GM12878 (cell line): Measurements from ENCODE around the gene FGFR4. TPM values are rescaled to one million over a fixed set of nuclear protein-coding genes. Genes with fewer than 3 reads are reported as not detected.

Experiments
- BHLHE40 ChIP-seq, 2 experiments: fragments of 450-650 bp in 1 of 2; IDR thresholded peaks; 2 replicates each; pipeline ENCODE4 v1.6.1; 2011 to 2017; ENCODE audit warnings: low read depth in 2 of 2, borderline replicate concordance in 1 of 2, improper control_type of control experiment in 1 of 2, low read length in 1 of 2, mild to moderate bottlenecking in 1 of 2
- ETV6 ChIP-seq, 2 experiments: fragments of 450-650 bp in 1 of 2; IDR thresholded peaks in 1 of 2; conservative IDR thresholded peaks in 1 of 2; 2 replicates each; pipeline ENCODE4 v1.6.1; 2014; ENCODE audit warnings: antibody characterized with exemption in 1 of 2, borderline replicate concordance in 1 of 2, low read depth in 1 of 2, mild to moderate bottlenecking in 1 of 2, moderate library complexity in 1 of 2
- GATAD2B ChIP-seq: fragments of 450-650 bp; conservative IDR thresholded peaks from 2 replicates; pipeline ENCODE4 v1.6.1; 2017; ENCODE audit warnings: low read depth, mild to moderate bottlenecking, moderate library complexity
- HDGF ChIP-seq: fragments of 450-650 bp; IDR thresholded peaks from 2 replicates; pipeline ENCODE4 v1.6.1; 2016; ENCODE audit warnings: antibody characterized with exemption
- IKZF2 ChIP-seq, 2 experiments: fragments of 450-650 bp; IDR thresholded peaks; 2 replicates each; pipeline ENCODE4 v1.6.1; 2017; ENCODE audit warnings: mild to moderate bottlenecking in 2 of 2, moderate library complexity in 2 of 2
- MLLT1 ChIP-seq: fragments of 450-650 bp; IDR thresholded peaks from 2 replicates; pipeline ENCODE4 v1.6.1; 2016; ENCODE audit warnings: mild to moderate bottlenecking
- NR2C1 ChIP-seq: fragments of 450-650 bp; IDR thresholded peaks from 2 replicates; pipeline ENCODE4 v1.6.1; 2017; ENCODE audit warnings: antibody characterized with exemption, mild to moderate bottlenecking, moderate library complexity
- NR2C2 ChIP-seq: IDR thresholded peaks from 2 replicates; pipeline ENCODE4 v1.6.1; 2011; ENCODE audit warnings: borderline replicate concordance, low read depth; ENCODE audit not compliant: control insufficient read depth, insufficient read length
- POLR2A ChIP-seq: IDR thresholded peaks from 2 replicates; pipeline ENCODE4 v1.6.1; 2011; ENCODE audit warnings: low read depth, mild to moderate bottlenecking, low read length
- RB1 ChIP-seq: fragments of 450-650 bp; formaldehyde crosslinking; IDR thresholded peaks from 2 replicates; pipeline ENCODE4 v1.6.1; 2017; ENCODE audit warnings: mild to moderate bottlenecking, borderline replicate concordance
- RBBP5 ChIP-seq: fragments of 200-600 bp; sonication (generic); conservative IDR thresholded peaks from 2 replicates; pipeline ENCODE4 v1.6.1; 2016
- RELA ChIP-seq: fragments of 450-650 bp; IDR thresholded peaks from 2 replicates; pipeline ENCODE4 v1.8.0; 2014; ENCODE audit warnings: borderline replicate concordance; ENCODE audit not compliant: partially characterized antibody
- SMARCA5 ChIP-seq: fragments of 450-650 bp; IDR thresholded peaks from 2 replicates; pipeline ENCODE4 v1.6.1; 2017; ENCODE audit warnings: mild to moderate bottlenecking
- SMC3 ChIP-seq: IDR thresholded peaks from 2 replicates; pipeline ENCODE4 v1.6.1; 2011; ENCODE audit warnings: low read length, improper control_type of control experiment, borderline replicate concordance
- TCF7 ChIP-seq: IDR thresholded peaks from 2 replicates; pipeline ENCODE4 v1.6.1; 2014; ENCODE audit warnings: antibody characterized with exemption, borderline replicate concordance
- ZNF207 ChIP-seq: fragments of 450-650 bp; IDR thresholded peaks from 2 replicates; pipeline ENCODE4 v1.6.1; 2014; ENCODE audit warnings: antibody characterized with exemption, mild to moderate bottlenecking, borderline replicate concordance
- ZNF217 ChIP-seq: fragments of 450-650 bp; IDR thresholded peaks from 2 replicates; pipeline ENCODE4 v1.6.1; 2017; ENCODE audit warnings: antibody characterized with exemption, mild to moderate bottlenecking
- ZZZ3 ChIP-seq: IDR thresholded peaks from 2 replicates; pipeline ENCODE4 v1.6.1; 2011; ENCODE audit warnings: low read depth; ENCODE audit not compliant: control insufficient read depth, insufficient read length
- polyA plus RNA-seq, 11 experiments: library from polyadenylated mRNA; depleted of rRNA in 4 of 11; unstranded in 6 of 11; stranded (reverse) in 5 of 11; fragments of >200 nt; fragmentation: Nextera tagmentation in 4 of 11; fragmentation: Illumina TruSeq in 1 of 11; extraction: Ambion mirVana in 4 of 11; extraction: Trizol in 1 of 11; gene quantifications; 1 replicate in 1 of 11; 2 replicates in 10 of 11; pipeline versions ENCODE4 v1.2.1 to v1.2.3, GENCODE V29; 2011 to 2016; ENCODE audit warnings: inconsistent platforms in 2 of 11, missing spikeins in 2 of 11, low read depth in 1 of 11
- total RNA-seq, 4 experiments: library from RNA; depleted of rRNA in 3 of 4; stranded (reverse); fragments of >200 nt in 3 of 4; fragmentation: Illumina TruSeq in 1 of 4; extraction: Trizol in 1 of 4; gene quantifications; 2 replicates each; pipeline versions ENCODE4 v1.2.1 to v1.2.3, GENCODE V29; 2013 to 2021
- TF ChIP-seq, protein P1 (sequence below): fragments of 150-350 bp; IDR thresholded peaks from 2 replicates; pipeline ENCODE4 v1.6.1; 2016; ENCODE audit warnings: low read depth, low read length
- TF ChIP-seq, protein P2 (sequence below): IDR thresholded peaks from 2 replicates; pipeline ENCODE4 v1.6.1; 2011; ENCODE audit warnings: borderline replicate concordance, low read depth, mild to moderate bottlenecking, moderate library complexity, mixed read lengths, low read length; ENCODE audit not compliant: insufficient read depth; ENCODE audit errors: extremely low read length
- TF ChIP-seq, protein P3 (sequence below): IDR thresholded peaks from 2 replicates; pipeline ENCODE4 v1.6.1; 2012; ENCODE audit warnings: mild to moderate bottlenecking, low read depth, low read length

Gene FGFR4
- total and polyA plus RNA-seq, 10 of the 15 experiments (the other 5 are each of a cell fraction or from before 2014, with no cell fraction given) = 0.17 to 0.77 (median 0.28) TPM; not detected in 5

DNA sequence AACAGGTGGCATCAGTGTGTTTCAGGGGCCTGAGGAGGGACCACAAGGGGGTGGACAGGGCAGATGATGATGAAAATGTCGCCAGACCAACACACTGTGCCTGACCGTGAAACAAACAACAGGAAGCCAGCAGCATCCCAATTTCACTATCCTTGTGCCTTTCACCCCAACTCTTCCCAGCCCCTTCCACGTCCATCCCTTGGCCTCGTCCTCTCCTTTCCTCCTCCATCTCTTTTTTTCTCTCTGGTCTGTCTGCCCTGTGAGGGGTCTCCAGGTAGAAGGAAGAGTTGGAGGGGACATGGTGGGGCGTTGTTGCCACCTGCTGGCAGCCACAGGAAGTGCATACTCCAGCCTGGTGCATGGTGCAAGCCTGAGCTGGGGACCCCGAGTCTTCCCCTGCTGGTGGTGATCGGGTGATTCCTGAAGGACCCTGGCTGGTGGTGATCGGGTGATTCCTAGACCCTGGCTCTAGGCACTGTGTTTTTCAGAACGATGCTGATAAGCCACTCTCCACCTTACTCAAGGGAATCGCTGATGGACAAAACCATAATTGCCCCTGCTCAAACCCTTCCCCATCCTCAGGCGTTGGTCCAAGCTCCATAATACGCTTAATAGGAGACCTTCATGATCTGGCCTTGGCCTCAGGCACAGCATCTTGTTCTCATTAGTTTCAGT lies 25.1 kb downstream of the FGFR4 start (continued):
- TF ChIP-seq NR2C1 = no peak
- TF ChIP-seq ZZZ3 = no peak
- 0 out of 2 replicates have a peak, but pooled peaks have one; percentile 49 for TF ChIP-seq SMARCA5
- no peak for TF ChIP-seq TCF7
- TF ChIP-seq, protein P1, sequence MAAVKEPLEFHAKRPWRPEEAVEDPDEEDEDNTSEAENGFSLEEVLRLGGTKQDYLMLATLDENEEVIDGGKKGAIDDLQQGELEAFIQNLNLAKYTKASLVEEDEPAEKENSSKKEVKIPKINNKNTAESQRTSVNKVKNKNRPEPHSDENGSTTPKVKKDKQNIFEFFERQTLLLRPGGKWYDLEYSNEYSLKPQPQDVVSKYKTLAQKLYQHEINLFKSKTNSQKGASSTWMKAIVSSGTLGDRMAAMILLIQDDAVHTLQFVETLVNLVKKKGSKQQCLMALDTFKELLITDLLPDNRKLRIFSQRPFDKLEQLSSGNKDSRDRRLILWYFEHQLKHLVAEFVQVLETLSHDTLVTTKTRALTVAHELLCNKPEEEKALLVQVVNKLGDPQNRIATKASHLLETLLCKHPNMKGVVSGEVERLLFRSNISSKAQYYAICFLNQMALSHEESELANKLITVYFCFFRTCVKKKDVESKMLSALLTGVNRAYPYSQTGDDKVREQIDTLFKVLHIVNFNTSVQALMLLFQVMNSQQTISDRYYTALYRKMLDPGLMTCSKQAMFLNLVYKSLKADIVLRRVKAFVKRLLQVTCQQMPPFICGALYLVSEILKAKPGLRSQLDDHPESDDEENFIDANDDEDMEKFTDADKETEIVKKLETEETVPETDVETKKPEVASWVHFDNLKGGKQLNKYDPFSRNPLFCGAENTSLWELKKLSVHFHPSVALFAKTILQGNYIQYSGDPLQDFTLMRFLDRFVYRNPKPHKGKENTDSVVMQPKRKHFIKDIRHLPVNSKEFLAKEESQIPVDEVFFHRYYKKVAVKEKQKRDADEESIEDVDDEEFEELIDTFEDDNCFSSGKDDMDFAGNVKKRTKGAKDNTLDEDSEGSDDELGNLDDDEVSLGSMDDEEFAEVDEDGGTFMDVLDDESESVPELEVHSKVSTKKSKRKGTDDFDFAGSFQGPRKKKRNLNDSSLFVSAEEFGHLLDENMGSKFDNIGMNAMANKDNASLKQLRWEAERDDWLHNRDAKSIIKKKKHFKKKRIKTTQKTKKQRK = no peak
- TF ChIP-seq, protein P2, sequence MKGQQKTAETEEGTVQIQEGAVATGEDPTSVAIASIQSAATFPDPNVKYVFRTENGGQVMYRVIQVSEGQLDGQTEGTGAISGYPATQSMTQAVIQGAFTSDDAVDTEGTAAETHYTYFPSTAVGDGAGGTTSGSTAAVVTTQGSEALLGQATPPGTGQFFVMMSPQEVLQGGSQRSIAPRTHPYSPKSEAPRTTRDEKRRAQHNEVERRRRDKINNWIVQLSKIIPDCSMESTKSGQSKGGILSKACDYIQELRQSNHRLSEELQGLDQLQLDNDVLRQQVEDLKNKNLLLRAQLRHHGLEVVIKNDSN = no peak
- no peak for TF ChIP-seq ZNF207
- no peak for TF ChIP-seq POLR2A
- no peak for TF ChIP-seq MLLT1
- TF ChIP-seq IKZF2 (IDR thresholded peaks at IDR 0.05) = no peak
- TF ChIP-seq HDGF = 0 out of 2 replicates have a peak, but pooled peaks have one; percentile 25
- TF ChIP-seq RELA = peak; percentile 64
- no peak for TF ChIP-seq NR2C2
- no peak for TF ChIP-seq ETV6 (conservative IDR thresholded peaks at IDR 0.05 in 1 of 2, IDR thresholded peaks at IDR 0.05 in 1 of 2; ENCODE audit: borderline replicate concordance in 1 of 2, low read depth in 1 of 2)
- TF ChIP-seq, protein P3, sequence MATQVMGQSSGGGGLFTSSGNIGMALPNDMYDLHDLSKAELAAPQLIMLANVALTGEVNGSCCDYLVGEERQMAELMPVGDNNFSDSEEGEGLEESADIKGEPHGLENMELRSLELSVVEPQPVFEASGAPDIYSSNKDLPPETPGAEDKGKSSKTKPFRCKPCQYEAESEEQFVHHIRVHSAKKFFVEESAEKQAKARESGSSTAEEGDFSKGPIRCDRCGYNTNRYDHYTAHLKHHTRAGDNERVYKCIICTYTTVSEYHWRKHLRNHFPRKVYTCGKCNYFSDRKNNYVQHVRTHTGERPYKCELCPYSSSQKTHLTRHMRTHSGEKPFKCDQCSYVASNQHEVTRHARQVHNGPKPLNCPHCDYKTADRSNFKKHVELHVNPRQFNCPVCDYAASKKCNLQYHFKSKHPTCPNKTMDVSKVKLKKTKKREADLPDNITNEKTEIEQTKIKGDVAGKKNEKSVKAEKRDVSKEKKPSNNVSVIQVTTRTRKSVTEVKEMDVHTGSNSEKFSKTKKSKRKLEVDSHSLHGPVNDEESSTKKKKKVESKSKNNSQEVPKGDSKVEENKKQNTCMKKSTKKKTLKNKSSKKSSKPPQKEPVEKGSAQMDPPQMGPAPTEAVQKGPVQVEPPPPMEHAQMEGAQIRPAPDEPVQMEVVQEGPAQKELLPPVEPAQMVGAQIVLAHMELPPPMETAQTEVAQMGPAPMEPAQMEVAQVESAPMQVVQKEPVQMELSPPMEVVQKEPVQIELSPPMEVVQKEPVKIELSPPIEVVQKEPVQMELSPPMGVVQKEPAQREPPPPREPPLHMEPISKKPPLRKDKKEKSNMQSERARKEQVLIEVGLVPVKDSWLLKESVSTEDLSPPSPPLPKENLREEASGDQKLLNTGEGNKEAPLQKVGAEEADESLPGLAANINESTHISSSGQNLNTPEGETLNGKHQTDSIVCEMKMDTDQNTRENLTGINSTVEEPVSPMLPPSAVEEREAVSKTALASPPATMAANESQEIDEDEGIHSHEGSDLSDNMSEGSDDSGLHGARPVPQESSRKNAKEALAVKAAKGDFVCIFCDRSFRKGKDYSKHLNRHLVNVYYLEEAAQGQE = no peak
- TF ChIP-seq GATAD2B = peak; percentile 45; the same call in 1 of the 2 replicates
- TF ChIP-seq RBBP5 = no peak
- peak; percentile 83 for TF ChIP-seq SMC3
- TF ChIP-seq RB1 = 0 out of 2 replicates have a peak, but pooled peaks have one; percentile 37
- TF ChIP-seq ZNF217 = no peak
- no peak for TF ChIP-seq BHLHE40 (IDR thresholded peaks at IDR 0.05; ENCODE audit: borderline replicate concordance in 1 of 2, low read depth in 2 of 2, low read length in 1 of 2)
